HuH-7.5 (cell line): ENCODE results near the gene NETO2.

Source experiments
- DNase-seq: peaks from one replicate; pipeline ENCODE4 v3.0.0; 2011; ENCODE audit warnings: low spot score

Gene NETO2

GRCh38 chr16:47046726-47047523 is 96.8 kb downstream of the NETO2 start:
- no peak for DNase-seq

- no peak for DNase-seq
These were observed 98.3 kb downstream of the NETO2 start for GRCh38 chr16:47045459-47045858.

GRCh38 chr16:47045023-47045422 is 98.7 kb downstream of the NETO2 start:
- no peak for DNase-seq

- no peak for DNase-seq
These were observed 99.6 kb downstream of the NETO2 start for GRCh38 chr16:47043970-47044684.

- DNase-seq = no peak
These were observed 100.5 kb downstream of the NETO2 start for GRCh38 chr16:47043200-47043599.

GRCh38 chr16:47037746-47038458 is 105.8 kb downstream of the NETO2 start:
- peak; percentile 85 for DNase-seq

GRCh38 chr16:47037396-47037745 is 106.4 kb downstream of the NETO2 start:
- no peak for DNase-seq

- DNase-seq = no peak
These were observed 107.5 kb downstream of the NETO2 start for GRCh38 chr16:47036201-47036600.

GRCh38 chr16:47035436-47035835 is 108.3 kb downstream of the NETO2 start:
- no peak for DNase-seq

GRCh38 chr16:47034455-47034854 is 109.3 kb downstream of the NETO2 start:
- DNase-seq = no peak

- no peak for DNase-seq
These were observed 110.6 kb downstream of the NETO2 start for GRCh38 chr16:47033176-47033575.

GRCh38 chr16:47029724-47030123 is 114.0 kb downstream of the NETO2 start:
- no peak for DNase-seq

GRCh38 chr16:47028767-47029377 is 114.9 kb downstream of the NETO2 start:
- DNase-seq = no peak
